ENCODE measurements around the gene TRABD.

Gene TRABD

DNA sequence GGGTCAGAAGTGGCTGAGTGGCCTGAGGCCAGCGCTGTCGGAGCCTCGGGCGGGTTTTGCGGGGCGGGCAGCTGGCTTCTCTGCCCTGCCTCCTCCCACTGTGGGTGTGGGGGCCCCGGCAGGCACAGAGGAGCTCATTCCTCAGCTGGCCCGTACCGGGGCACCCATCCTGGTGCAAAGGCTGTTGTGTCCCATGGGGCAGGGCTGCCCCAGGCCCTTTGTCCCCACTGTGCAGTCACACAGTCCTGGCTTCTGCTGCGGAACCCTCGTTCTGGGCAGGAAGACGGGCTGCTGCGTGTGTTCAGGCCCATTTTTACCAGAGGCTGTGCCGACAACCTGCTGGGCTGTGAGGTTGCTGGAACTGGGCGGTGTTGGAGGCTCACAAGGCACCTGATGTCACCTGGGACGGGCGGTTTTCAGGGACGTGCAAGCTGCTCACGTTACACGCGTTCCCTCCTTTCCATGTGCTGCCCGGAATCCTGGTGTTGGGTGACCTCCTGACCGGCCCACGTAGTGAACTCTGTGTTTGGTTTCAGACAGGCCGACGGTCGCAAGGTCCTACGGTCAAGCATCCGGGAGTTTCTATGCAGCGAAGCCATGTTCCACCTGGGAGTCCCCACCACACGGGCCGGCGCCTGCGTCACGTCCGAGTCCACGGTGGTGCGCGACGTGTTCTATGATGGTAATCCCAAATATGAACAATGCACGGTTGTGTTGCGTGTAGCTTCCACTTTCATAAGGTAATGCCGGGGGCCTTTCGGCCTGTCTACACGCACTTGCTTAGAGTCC is 20.3 kb downstream of the TRABD start:
- DNase-seq = no peak

DNA sequence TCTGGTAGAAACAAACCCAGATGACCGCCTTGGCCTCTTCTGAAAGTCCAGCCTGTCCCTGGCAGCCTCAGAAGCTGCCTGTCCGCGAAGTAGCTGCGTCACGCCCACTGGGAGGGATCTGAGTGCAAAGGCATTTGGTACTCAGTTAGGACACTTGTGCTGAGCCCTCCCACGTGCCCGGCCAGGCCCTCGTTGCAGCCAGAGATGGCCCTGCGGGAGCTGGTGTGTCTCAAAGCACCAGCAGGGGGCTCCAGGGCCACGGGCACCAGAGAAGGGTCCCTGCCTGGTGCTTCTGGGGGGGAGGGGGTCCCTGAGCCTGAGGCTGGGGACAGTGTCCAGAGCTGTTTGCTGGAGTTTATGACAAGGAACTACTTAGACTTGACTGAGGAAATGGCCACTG is 20.9 kb downstream of the TRABD start:
- DNase-seq = peak; percentile 61

DNA sequence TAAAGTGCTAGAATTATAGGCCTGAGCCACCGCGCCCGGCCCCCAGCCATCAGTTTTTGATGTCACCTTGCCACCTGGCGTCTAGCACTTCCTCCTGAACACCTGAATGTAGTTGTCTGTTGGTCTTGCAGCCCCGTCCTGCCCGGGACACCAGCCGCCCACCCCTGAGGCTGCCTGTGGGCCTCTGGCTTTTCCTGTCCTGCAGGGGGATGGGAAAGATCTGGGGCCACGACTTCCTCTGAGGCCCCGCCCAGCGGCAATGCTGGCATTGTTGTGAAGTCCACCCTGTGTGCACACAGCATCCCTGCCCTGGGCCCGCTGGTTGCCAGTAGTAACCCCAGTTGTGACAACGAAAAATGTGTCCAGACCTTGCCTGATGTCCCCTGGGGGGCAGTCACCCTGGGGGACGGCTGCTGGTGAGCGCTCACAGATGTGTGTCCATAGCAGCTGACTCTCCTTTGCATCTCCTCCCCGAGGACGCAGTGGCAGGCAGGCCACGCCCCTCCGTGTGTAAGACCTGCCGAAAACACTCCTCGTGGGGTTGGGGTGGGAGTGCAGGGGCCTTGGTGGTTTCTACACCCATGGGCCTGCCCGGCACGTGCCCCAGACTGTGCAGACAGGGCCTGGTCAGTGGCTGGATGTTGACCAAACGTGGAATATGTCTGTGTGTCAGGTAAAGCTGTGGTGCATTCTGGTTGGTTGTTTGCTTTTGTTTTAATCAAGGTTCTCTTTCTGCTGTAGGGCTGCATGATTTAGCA is 21.8 kb downstream of the TRABD start:
- DNase-seq = no peak

DNA sequence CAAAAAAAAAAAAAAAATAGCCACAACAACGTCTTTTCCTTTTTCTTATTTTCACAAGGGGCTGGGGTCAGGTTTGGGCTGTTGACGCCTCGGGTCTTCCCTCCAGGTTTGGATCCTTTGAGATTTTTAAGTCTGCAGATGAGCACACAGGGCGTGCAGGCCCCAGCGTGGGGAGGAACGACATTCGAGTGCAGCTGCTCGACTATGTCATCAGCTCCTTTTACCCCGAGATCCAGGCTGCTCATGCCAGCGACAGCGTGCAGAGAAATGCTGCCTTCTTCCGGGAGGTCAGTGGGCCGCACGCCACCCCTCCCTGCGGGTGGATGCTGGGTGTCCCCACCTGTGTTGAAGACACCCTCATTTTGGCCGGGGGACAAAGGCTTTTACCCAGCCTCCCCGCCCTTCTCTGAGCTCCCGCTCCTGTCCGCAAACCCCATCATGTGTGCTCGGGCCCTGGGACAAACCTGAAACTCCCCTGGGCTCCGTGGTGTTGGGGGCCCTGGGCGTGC is 22.8 kb downstream of the TRABD start:
- DNase-seq = no peak

DNA sequence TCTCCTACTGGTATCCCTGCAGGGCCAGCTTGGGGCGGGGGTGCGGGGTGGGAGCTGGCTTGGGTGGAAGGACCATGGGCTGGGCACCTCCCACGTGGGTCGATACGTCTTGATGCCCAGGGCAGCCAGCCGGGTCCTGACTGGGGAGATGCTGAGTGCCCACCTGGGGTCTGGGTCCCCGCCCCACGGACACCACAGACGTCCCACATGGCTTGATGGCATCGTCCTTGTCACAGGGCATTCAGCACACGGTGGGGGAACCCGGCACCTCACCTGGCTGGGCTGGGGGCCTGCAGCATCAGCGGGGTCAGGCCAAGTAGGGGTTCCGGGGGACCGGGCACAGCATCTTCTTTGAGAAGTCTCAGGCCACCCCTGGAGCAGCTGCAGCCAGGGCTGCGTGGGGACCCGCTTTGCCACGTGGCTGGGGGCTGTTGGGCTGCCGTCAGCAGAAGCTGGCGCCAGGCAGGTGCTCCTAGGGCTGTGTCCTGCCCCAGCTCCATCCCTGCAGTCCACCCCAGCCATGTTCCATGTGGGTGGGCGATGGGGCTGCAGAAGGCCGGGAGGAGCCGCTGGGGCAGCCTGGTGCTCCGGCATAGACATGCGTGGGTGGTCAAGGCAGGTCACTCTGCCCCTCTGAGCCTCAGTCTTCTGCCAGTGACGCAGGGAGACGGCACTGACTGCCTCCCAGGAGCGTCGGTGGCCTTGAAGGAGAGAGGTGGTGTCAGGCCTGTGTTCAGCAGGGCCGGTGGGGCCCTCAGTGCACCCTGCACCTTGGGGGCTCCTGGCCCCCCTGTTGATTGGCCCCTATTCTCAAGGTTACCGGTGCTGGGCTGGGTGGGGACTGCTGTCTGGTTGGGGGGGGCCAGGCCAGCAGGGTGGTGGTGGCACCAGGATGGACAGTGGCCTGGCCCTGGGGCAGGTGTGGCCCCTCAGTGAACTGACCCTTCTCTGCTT is 23.5 kb downstream of the TRABD start:
- DNase-seq = no peak

DNA sequence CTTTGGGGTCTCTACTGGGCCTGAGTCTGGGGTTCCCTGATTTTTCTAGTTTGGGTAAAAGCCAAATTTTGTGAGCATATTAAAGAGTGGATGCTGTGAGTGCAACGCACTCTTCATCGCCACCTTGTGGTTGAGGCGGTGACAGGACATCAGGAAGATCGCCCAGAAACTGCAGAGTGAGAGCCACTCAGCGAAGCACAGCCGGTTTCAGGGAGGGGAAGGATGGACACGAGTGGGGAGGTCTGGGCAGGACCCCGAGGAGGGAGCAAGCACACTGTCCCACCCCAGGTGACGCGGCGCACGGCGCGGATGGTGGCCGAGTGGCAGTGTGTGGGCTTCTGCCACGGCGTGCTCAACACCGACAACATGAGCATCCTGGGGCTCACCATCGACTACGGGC is 24.2 kb downstream of the TRABD start:
- peak; percentile 86 for DNase-seq

DNA sequence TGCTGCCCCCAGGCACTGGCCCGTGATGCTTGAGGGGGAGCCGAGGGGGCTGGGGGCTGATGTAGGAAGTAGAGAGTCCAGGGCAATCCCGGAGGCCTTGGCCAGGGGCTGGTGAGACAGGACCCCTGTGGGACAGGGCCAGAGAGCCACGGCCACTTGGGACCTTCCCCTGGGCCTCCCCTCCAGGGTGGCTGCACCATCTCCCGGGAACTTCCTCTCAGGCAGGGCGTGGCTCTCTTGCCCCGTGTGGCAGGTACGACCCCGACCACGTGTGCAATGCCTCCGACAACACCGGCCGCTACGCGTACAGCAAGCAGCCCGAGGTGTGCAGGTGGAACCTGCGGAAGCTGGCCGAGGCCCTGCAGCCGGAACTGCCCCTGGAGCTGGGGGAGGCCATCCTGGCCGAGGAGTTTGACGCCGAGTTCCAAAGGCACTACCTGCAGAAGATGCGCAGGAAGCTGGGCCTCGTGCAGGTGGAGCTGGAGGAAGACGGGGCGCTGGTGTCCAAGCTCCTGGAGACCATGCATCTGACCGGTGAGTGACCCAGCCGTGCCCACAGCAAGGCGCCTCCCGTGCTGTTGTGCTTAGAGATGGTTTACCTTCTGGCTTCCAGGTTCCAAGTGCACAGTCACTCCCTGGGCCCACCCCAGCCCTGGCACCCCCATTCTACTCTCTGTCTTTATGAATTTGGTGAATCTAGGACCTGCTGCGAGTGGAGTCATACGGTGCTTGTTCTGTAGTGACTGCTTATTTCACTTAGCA is 24.8 kb downstream of the TRABD start:
- no peak for DNase-seq

DNA sequence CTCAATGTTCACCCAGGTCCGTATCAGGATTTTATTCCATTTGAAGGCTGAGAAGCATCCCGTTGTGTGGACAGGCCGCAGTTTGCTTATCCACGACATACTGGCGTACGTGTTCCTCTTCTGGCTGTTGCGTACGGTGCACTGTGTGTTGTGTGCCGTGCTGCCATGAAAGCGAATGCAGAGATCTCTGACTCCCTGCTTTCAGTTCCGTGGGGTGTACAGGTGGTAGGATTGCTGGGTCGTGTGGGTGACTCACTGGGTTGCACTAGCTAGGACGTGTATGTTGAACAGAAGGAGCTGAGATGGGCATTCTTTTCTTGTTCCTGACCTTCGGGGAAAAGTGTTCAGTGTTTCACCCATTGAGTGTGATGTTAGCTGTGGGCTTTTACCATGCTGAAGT is 25.4 kb downstream of the TRABD start:
- no peak for DNase-seq

DNA sequence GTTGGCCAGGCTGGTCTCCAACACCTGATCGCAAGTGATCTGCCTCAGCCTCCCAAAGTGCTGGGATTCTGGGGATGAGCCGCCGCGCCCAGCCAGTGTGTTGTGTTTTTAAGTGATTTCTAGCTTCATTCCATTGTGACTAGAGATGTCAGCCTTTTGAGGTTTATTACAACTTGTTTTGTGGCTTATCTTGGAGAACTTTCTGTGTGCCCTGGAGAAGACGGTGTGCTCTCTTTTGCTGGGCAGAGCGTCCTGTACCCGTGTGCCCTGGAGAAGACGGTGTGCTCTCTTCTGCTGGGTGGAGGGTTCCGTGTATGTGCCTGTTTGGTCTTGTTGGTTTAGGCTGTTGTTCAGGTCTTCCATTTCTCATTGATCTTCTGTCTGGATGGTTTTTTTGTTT is 27.6 kb downstream of the TRABD start:
- DNase-seq = peak; percentile 56

DNA sequence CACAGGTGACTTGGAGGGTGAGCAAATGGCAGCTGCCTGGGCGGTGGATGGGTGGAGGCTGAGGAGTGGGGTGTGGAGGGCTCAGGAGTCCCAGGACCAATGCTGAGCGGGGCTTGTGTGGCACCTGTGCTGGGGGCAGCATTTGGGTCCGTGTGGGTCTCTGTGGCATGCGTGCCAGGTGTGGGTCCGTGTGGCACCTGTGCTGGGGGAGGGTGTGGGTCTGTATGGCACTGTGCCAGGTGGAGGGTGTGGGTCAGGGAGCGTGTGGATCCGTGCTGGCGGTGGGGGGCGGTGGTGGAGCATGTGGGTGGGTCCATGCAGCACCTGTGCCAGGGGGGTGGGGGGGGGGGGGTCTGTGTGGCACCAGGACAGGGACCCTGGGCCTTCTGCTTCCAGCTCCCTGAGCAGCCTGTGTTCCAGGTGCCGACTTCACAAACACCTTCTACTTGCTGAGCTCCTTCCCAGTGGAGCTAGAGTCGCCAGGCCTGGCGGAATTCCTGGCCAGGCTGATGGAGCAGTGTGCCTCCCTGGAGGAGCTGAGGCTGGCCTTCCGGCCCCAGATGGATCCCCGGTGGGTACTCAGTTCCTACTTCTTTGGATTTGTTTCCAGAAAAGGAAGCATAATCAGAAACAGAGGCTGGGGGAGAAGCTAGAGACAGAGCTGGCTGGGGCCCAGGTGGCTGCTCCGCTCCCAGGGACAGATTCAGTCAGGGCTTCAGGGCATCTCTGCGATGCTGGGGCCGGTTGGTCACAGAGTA is 29.8 kb downstream of the TRABD start:
- no peak for DNase-seq

DNA sequence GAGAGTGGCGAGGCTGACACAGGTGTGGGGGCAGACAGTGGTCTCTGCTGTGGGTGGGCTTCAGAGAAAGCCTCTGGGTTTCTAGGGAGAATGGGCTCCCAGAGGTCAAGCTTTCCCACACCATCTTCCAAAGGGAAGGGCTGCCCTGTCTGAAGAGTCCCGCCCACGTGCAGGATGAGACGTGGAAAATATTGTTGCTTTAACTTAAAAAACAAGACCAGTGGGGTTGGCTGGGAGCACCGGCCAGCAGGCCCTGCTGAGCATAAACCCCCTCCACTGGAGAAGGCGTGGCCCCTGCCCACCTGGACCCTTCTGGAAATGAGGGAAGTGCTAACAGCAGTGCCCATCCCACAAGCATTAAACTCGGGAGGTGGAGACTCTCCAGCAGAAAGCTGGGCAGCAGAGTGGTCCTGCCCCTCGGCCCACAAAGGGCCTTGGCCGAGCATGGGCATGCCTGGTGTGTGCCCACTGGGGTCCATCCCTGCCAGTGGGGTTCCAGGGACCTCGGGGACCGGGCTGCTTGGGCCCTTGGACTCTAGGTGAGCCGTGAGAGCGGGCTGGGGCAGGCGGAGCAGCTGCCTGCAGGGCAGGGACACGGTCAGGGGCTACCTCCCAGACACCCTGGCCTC is 30.5 kb downstream of the TRABD start:
- no peak for DNase-seq

DNA sequence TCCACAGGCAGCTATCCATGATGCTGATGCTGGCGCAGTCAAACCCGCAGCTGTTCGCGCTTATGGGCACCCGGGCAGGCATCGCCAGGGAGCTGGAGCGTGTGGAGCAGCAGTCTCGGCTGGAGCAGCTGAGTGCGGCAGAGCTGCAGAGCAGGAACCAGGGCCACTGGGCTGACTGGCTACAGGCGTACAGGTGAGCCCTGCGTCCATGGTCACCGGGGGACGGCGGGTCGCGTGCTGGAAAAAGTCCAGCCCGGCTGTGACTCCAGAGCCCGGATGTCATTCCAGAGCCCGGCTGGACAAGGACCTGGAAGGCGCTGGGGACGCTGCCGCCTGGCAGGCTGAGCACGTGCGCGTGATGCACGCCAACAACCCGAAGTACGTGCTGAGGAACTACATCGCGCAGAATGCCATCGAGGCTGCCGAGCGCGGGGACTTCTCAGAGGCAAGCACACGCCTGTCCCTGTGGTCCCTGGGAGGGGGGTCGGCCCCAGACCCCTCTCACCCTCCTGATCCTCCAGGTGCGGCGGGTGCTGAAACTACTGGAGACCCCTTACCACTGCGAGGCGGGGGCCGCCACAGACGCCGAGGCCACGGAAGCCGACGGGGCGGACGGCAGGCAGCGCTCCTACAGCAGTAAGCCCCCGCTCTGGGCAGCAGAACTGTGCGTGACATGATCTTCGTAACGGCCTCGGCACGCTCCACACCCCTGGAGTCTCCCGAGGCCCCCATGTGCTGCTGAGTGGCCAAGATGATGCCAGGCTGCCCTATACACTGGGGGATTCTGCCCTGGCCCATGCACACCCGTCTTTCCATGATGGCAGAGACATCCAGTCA is 31.2 kb downstream of the TRABD start:
- no peak for DNase-seq

DNA sequence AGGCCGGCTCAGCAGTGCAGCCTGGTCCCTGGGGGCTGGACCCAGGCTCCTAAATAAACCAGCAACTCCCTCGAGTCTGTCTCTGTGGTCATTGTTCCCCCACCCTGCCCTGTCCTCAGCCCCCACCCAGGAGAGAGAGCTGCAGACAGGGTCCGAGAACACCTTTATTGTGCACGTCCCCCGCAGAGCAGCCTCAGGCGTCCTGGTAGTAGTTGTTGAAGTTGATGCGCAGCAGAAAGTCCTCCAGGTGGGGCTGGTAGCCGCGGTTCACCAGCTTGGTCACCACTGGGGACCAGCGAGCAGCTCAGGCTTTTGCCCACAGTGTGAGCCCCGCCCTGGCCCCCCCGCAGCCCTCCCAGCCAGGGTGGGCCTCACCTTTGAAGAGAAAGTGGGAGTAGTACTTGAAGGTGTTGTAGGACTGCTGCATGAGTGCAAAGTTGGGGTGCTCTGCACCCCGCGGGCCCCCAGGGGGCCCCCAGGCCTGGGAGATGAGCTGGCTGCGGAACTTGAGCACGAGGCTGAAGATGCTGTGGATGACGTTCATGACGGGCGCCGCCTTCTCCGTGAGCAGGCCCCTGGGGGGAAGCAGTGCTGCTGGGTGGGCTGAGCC is 31.9 kb downstream of the TRABD start:
- no peak for DNase-seq

DNA sequence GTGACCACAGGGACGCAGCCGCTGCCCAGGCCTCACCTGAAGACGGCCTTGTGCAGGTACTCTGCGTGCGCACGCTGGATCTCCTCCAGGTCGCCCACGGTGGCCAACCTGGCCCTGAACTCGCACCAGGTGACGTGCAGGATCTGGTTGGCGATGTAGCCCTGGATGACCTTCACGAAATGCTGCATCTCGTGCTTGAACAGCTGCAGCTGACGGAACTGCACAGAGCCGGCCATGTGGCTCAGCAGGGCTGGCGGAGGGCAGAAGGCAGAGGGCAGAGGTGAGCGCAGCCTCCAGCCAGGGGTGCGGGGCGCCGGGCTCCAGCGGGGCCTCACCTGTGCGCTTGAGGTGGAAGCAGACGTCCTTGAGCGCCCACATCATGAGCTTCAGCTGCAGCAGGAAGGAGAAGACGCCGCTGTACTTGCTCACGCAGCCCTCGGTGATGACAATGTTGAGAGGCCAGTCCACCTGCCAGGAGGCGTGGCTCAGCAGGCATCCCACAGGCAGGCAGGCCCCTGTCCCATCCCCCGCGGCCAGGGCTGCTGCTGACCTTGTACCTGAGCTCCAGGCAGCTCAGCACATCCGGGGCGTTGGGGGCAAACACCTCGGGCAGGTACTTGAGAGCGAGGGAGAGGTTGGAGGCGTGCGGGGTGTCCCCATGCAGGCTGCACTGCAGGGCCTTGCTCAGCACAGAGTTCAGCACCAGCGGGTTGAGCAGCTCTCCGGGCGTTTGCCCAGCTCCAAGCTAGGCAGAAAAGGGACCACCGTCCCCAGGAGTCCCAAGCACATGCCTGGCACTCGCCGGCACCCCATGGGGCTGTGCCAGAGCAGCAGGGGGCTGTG is 32.7 kb downstream of the TRABD start:
- no peak for DNase-seq

DNA sequence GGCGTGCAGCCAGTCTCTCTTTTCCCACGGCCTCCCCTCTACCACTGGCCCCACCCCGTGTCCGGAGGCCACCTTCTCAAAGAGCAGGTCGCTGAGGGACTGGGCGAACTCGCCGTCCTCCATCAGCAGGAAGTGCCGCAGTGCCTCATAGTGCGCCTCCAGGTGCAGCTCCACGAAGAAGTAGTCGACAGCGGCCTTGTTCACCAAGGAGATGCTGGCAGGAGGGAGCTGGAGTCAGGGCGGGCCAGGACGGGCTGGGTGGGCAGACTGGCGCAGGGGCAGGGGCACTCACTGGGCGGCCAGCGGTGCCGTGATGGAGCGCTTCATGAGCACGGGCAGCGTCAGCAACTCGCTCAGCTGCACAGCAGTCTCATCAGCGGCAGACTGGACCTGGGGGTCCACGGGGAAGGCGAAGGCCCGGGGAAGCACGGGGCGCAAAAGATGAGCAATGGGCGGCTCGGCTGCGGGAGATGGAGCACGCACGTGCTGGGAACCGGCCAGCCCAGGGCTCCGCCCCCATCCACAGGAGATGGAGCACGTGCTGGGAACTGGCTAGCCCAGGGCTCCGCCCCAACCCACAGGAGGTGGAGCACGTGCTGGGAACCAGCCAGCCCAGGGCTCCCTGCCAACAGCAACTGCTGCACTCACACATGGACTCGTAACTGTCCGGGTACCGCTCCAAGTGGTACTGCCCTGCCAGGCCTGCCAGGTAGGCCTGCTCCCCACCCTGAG is 33.4 kb downstream of the TRABD start:
- peak; percentile 91 for DNase-seq

DNA sequence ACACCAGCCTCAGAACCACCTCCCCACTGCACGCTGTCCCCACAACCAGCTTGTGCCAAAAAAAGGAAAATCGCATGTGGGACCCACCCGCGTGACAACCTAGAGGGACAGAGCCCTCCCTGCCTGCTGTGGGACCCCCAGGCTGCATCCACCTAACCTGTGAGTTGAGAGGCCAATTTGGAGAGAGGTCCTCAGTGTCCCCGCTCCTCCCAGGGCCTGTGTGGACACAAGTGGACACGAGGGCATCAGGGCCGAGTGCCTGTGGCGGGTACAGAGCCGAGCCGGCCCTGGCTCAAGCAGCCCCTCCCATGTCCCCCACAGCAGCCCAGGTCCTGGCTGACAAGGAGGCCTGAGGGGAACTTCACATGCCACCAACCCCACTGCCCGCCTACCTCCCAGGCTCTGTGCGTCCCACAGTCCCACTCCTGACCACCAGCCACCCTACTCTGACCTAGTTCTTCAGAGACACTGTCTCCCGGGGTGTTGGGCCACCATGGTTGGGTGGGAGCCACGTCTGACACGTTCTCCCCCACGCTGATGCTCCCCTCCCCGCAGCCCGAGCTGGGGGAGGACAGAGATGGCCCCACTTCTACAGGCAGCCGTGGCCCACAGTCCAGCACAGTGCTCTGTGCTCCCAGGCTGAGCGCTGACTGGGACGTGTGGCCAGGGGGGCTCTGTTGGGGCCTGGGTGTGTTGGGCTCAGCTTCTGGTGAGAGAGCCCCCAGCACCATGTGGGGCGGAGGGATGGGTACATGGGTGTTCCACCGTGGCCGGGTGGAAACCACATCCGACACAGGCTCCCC is 34.3 kb downstream of the TRABD start:
- no peak for DNase-seq

Measured in hematopoietic multipotent progenitor cell treated with erythropoietin and hydrocortisone succinate and interleukin-3 and kit ligand, for 4 days (in vitro differentiated cells).